ENCODE measurements around the gene HMGN4. TPM values are rescaled to one million over a fixed set of nuclear protein-coding genes. Genes with fewer than 3 reads are reported as not detected.

HMGN4 gene
- total and polyA plus RNA-seq, 2 of the 8 experiments (the other 6 are each of a cell fraction or from before 2014, with no cell fraction given): 23.4 to 66.4 TPM

DNA sequence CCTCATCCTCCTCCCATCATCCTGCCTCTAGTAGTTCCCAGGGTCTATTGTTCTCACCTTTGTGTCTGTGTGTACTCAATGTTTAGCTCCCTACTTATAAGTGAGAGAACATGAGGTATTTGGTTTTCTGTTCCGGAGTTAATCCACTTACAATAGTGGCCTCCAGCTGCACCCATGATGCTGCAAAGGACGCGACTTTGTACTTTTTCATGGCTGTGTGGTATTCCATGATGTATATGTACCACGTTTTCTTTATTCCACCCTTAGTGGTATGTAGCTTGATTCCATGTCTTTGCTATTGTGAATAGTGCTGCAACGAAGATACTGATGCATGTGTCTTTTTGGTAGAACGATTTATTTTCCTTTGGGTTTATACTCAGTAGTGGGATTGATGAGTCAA, 40.1 kb downstream of the HMGN4 start (continued):
- TF ChIP-seq SAP30 (IDR thresholded peaks at IDR 0.05; ENCODE audit: insufficient read depth, insufficient replicate concordance, low read length): no peak
